Panc1 (cell line): ENCODE results near the gene SLC7A9. TPM values are rescaled to one million over a fixed set of nuclear protein-coding genes. Genes with fewer than 3 reads are reported as not detected.

Experiments used
- ATAC-seq: fragments of 200-7000 bp; cut with Tn5 transposase; 2 replicates; pipeline ENCODE4 v1.9.1; 2020; ENCODE audit warnings: mild to moderate bottlenecking, moderate library complexity
- BruUV-seq: library from RNA; stranded (reverse); fragments of 400-500 nt; replicated peaks from 2 replicates; lab custom pipeline; 2021; lab: Mats Ljungman, UMichigan
- CTCF ChIA-PET: fragments of 300-600 bp; sonication (Branson Sonifier 250); formaldehyde crosslinking; loops from one replicate; lab custom pipeline; 2022; ENCODE audit warnings: antibody characterized with exemption; lab: Charles Lee
- POLR2A ChIA-PET: fragments of 300-600 bp; sonication (Branson Sonifier 250); formaldehyde crosslinking; loops from one replicate; lab custom pipeline; 2022; ENCODE audit warnings: antibody characterized with exemption; lab: Charles Lee
- DNase-seq: peaks from one replicate; pipeline ENCODE4 v3.0.0-alpha.2; 2010; ENCODE audit warnings: low read depth, low spot score
- H3K27ac ChIP-seq: 2 replicates; pipeline ENCODE4 v1.5.1; 2011; ENCODE audit warnings: mild to moderate bottlenecking, low read length, inconsistent platforms
- H3K27me3 ChIP-seq: fragments of 200-500 bp; sonication (Bioruptor generic); 2 replicates; pipeline ENCODE4 v1.6.0; 2014; ENCODE audit warnings: low read length, inconsistent platforms; ENCODE audit not compliant: control insufficient read depth, insufficient read depth
- H3K36me3 ChIP-seq: fragments of 200-500 bp; sonication (Bioruptor generic); 2 replicates; pipeline ENCODE4 v1.5.1; 2014; ENCODE audit warnings: inconsistent platforms, mild to moderate bottlenecking, low read length, moderate library complexity; ENCODE audit not compliant: control insufficient read depth, insufficient read depth
- H3K4me1 ChIP-seq: 2 replicates; pipeline ENCODE4 v1.5.1; 2011; ENCODE audit warnings: inconsistent platforms, mild to moderate bottlenecking, low read length, moderate library complexity; ENCODE audit not compliant: control insufficient read depth, insufficient read depth
- H3K4me3 ChIP-seq, 2 experiments: 2 replicates each; pipeline ENCODE4 v1.5.1; 2011 to 2012; ENCODE audit warnings: low read depth in 2 of 2, low read length in 2 of 2, mild to moderate bottlenecking in 2 of 2, inconsistent platforms in 1 of 2, moderate library complexity in 1 of 2
- H3K9me3 ChIP-seq: fragments of 200-500 bp; sonication (Bioruptor generic); 2 replicates; pipeline ENCODE4 v1.5.1; 2014; ENCODE audit warnings: low read depth, mild to moderate bottlenecking, inconsistent platforms, low read length, moderate library complexity; ENCODE audit not compliant: control insufficient read depth, insufficient read depth
- POLR2AphosphoS5 ChIP-seq: IDR thresholded peaks from 2 replicates; pipeline ENCODE4 v1.6.1; 2012; ENCODE audit warnings: mild to moderate bottlenecking, low read depth, low read length, moderate library complexity
- SIN3A ChIP-seq: IDR thresholded peaks from 2 replicates; pipeline ENCODE4 v1.6.1; 2012; ENCODE audit warnings: low read depth, mild to moderate bottlenecking, low read length, moderate library complexity, borderline replicate concordance; ENCODE audit not compliant: insufficient read depth
- TCF7L2 ChIP-seq: IDR thresholded peaks from 2 replicates; pipeline ENCODE4 v1.6.1; 2011; ENCODE audit warnings: mild to moderate bottlenecking, low read depth, low read length, inconsistent platforms
- in situ Hi-C: cut with HindIII; loops from 2 replicates; pipeline ENCODE4 v1.10.0; 2016; ENCODE audit warnings: low sequenced_read_pairs, low pct_unique_long_range_greater_than_20kb
- intact Hi-C: fragments of 100-400 bp; cut with micrococcal nuclease; formaldehyde crosslinking; loops from one replicate; pipeline ENCODE4 v1.10.0; 2022; ENCODE audit not compliant: unreplicated experiment
- total RNA-seq: library from RNA; stranded (reverse); gene quantifications from one replicate; pipeline ENCODE4 v1.2.1, GENCODE V29; 2021; ENCODE audit not compliant: unreplicated experiment
- TF ChIP-seq, protein P1 (sequence below), 2 experiments: IDR thresholded peaks; 2 replicates each; pipeline ENCODE4 v1.6.1; 2011 to 2012; ENCODE audit warnings: low read depth in 2 of 2, control low read depth in 1 of 2, low read length in 1 of 2, mild to moderate bottlenecking in 1 of 2, moderate library complexity in 1 of 2; ENCODE audit not compliant: insufficient read depth in 1 of 2
- TF ChIP-seq, protein P2 (sequence below): fragments of 450-650 bp; IDR thresholded peaks from 2 replicates; pipeline ENCODE4 v1.5.1; 2017; ENCODE audit warnings: mild to moderate bottlenecking

Gene SLC7A9
- total RNA-seq, 1 experiment from 2014 or later = 0.28 TPM

DNA sequence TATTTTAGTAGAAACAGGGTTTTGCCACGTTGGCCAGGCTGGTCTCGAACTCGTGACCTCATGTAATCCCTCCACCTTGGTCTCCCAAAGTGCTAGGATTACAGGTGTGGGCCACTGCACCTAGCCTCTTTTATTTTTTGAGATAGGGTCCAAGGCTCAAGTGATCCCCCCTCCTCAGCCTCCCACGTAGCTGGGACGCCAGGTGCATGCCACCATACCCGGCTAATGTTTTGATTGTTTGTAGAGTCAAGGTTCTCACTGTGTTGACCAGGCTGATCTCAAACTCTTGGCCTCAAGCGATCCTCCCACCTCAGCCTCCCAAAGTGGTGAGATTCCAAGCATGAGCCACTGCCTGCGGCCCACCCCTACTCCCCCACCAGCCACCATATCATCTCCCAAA lies 6.3 kb downstream of the SLC7A9 start:
- in situ Hi-C loops = no loop called here
- Histone ChIP-seq H3K9me3 (no peaks in the 10 kb centered on the region), H3K36me3 (no peaks in the 10 kb centered on the region), H3K4me1 (no peaks in the 10 kb centered on the region), H3K27ac (no peak overlapping the region), H3K27me3 (no peaks in the 10 kb centered on the region), H3K4me3 (no peak overlapping the region)
- ATAC-seq (no peak), DNase-seq (no peak)
- CTCF ChIA-PET = no interaction called here
- TF ChIP-seq, protein P1, sequence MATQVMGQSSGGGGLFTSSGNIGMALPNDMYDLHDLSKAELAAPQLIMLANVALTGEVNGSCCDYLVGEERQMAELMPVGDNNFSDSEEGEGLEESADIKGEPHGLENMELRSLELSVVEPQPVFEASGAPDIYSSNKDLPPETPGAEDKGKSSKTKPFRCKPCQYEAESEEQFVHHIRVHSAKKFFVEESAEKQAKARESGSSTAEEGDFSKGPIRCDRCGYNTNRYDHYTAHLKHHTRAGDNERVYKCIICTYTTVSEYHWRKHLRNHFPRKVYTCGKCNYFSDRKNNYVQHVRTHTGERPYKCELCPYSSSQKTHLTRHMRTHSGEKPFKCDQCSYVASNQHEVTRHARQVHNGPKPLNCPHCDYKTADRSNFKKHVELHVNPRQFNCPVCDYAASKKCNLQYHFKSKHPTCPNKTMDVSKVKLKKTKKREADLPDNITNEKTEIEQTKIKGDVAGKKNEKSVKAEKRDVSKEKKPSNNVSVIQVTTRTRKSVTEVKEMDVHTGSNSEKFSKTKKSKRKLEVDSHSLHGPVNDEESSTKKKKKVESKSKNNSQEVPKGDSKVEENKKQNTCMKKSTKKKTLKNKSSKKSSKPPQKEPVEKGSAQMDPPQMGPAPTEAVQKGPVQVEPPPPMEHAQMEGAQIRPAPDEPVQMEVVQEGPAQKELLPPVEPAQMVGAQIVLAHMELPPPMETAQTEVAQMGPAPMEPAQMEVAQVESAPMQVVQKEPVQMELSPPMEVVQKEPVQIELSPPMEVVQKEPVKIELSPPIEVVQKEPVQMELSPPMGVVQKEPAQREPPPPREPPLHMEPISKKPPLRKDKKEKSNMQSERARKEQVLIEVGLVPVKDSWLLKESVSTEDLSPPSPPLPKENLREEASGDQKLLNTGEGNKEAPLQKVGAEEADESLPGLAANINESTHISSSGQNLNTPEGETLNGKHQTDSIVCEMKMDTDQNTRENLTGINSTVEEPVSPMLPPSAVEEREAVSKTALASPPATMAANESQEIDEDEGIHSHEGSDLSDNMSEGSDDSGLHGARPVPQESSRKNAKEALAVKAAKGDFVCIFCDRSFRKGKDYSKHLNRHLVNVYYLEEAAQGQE (IDR thresholded peaks at IDR 0.05; ENCODE audit: insufficient read depth in 1 of 2, low read depth in 2 of 2, low read length in 1 of 2) = no peak
- TF ChIP-seq SIN3A (no peak), POLR2AphosphoS5 (no peak), TCF7L2 (no peak)
- TF ChIP-seq, protein P2, sequence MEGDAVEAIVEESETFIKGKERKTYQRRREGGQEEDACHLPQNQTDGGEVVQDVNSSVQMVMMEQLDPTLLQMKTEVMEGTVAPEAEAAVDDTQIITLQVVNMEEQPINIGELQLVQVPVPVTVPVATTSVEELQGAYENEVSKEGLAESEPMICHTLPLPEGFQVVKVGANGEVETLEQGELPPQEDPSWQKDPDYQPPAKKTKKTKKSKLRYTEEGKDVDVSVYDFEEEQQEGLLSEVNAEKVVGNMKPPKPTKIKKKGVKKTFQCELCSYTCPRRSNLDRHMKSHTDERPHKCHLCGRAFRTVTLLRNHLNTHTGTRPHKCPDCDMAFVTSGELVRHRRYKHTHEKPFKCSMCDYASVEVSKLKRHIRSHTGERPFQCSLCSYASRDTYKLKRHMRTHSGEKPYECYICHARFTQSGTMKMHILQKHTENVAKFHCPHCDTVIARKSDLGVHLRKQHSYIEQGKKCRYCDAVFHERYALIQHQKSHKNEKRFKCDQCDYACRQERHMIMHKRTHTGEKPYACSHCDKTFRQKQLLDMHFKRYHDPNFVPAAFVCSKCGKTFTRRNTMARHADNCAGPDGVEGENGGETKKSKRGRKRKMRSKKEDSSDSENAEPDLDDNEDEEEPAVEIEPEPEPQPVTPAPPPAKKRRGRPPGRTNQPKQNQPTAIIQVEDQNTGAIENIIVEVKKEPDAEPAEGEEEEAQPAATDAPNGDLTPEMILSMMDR = no peak
- no TSS peak for BruUV-seq
- POLR2A ChIA-PET = no interaction called here
- intact Hi-C loops = no loop called here

DNA sequence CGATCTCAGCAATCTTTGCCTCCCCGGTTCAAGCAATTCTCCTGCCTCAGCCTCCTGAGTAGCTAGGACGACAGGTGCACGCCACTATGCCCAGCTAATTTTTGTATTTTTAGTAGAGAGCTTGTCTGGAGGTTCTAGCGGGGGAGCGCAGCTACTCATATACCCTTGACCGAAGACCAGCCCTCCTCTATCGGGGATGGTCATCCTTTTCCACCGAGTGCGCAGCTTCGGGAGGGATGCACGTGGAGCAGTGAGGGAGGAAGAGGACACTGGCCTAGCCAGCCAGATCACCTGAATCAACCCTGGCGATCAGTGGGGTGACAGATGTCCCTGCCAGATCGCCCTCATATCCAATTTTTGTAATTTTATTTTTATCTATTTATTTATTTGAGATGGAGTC lies 6.8 kb downstream of the SLC7A9 start:
- TF ChIP-seq SIN3A = no peak
- TF ChIP-seq, protein P2 = no peak
- no peak for TF ChIP-seq POLR2AphosphoS5
- no peak for TF ChIP-seq TCF7L2
- TF ChIP-seq, protein P1 (IDR thresholded peaks at IDR 0.05; ENCODE audit: insufficient read depth in 1 of 2, low read depth in 2 of 2, low read length in 1 of 2) = no peak
- CTCF ChIA-PET = no interaction called here
- Histone ChIP-seq H3K27me3 (no peaks in the 10 kb centered on the region), H3K4me3 (no peak overlapping the region), H3K4me1 (no peaks in the 10 kb centered on the region), H3K9me3 (no peaks in the 10 kb centered on the region), H3K27ac (no peak overlapping the region), H3K36me3 (no peaks in the 10 kb centered on the region)
- DNase-seq (no peak), ATAC-seq (no peak)
- POLR2A ChIA-PET = no interaction called here
- no TSS peak for BruUV-seq
- in situ Hi-C loops (no loop called here), intact Hi-C loops (no loop called here)
